HepG2 (cell line): ENCODE measurements around the gene NOTCH4. TPM values are rescaled to one million over a fixed set of nuclear protein-coding genes. Genes with fewer than 3 reads are reported as not detected.
A peak's percentile ranks its signal among the peaks of the same experiment; 100 is the strongest.

Experiments used
- AKAP8 ChIP-seq: sonication (generic); formaldehyde crosslinking; IDR thresholded peaks from 2 replicates; pipeline ENCODE4 v1.5.1; 2020; ENCODE audit warnings: mild to moderate bottlenecking, missing genetic modification reagents
- BHLHE40 ChIP-seq: IDR thresholded peaks from 2 replicates; pipeline ENCODE4 v1.6.1; 2011; ENCODE audit warnings: low read length, improper control_type of control experiment
- DBP ChIP-seq: sonication (generic); formaldehyde crosslinking; IDR thresholded peaks from 2 replicates; pipeline ENCODE4 v1.4.0; 2020; ENCODE audit warnings: missing genetic modification reagents; ENCODE audit errors: not compliant biosample characterization
- DZIP1 ChIP-seq: sonication (generic); formaldehyde crosslinking; IDR thresholded peaks from 2 replicates; pipeline ENCODE4 v1.5.0; 2020; ENCODE audit warnings: mild to moderate bottlenecking, missing genetic modification reagents
- ETV5 ChIP-seq: IDR thresholded peaks from 2 replicates; pipeline ENCODE4 v1.6.1; 2018; ENCODE audit warnings: missing biosample characterization, missing genetic modification reagents, inconsistent platforms, borderline replicate concordance
- FLYWCH1 ChIP-seq: sonication (generic); formaldehyde crosslinking; IDR thresholded peaks from 2 replicates; pipeline ENCODE4 v1.8.1; 2023; ENCODE audit warnings: mild to moderate bottlenecking, missing genetic modification reagents
- HBP1 ChIP-seq: IDR thresholded peaks from 2 replicates; pipeline ENCODE4 v1.6.1; 2016; ENCODE audit warnings: low read depth, control low read depth
- KMT2B ChIP-seq: IDR thresholded peaks from 2 replicates; pipeline ENCODE4 v1.6.1; 2016; ENCODE audit warnings: missing genetic modification reagents, missing compliant biosample characterization
- MEF2D ChIP-seq: sonication (generic); formaldehyde crosslinking; IDR thresholded peaks from 2 replicates; pipeline ENCODE4 v1.5.1; 2020; ENCODE audit warnings: mild to moderate bottlenecking, missing genetic modification reagents
- NFATC3 ChIP-seq: sonication (generic); formaldehyde crosslinking; IDR thresholded peaks from 2 replicates; pipeline ENCODE4 v1.5.1; 2020; ENCODE audit warnings: mild to moderate bottlenecking, missing genetic modification reagents
- NRL ChIP-seq: sonication (generic); formaldehyde crosslinking; IDR thresholded peaks from 2 replicates; pipeline ENCODE4 v1.5.0; 2020; ENCODE audit warnings: missing genetic modification reagents, mild to moderate bottlenecking, moderate library complexity, borderline replicate concordance
- RARG ChIP-seq: sonication (generic); formaldehyde crosslinking; IDR thresholded peaks from 2 replicates; pipeline ENCODE4 v1.4.0; 2020; ENCODE audit warnings: low read depth, mild to moderate bottlenecking, missing genetic modification reagents
- SMARCE1 ChIP-seq: fragments of 450-650 bp; IDR thresholded peaks from 2 replicates; pipeline ENCODE4 v1.6.1; 2017; ENCODE audit warnings: borderline replicate concordance
- TCF7 ChIP-seq: sonication (generic); IDR thresholded peaks from 2 replicates; pipeline ENCODE4 v1.6.1; 2016; ENCODE audit warnings: antibody characterized with exemption, low read depth
- TMF1 ChIP-seq: sonication (generic); formaldehyde crosslinking; IDR thresholded peaks from 2 replicates; pipeline ENCODE4 v1.8.1; 2022; ENCODE audit warnings: low read depth, missing genetic modification reagents
- U2AF1 ChIP-seq: fragments of 200-400 bp; formaldehyde crosslinking; optimal IDR thresholded peaks from 2 replicates; pipeline ENCODE3; 2017; ENCODE audit warnings: mild to moderate bottlenecking, low read depth, low read length
- ZGPAT ChIP-seq: IDR thresholded peaks from 2 replicates; pipeline ENCODE4 v1.6.1; 2016; ENCODE audit warnings: mild to moderate bottlenecking
- ZNF383 ChIP-seq: sonication (generic); formaldehyde crosslinking; IDR thresholded peaks from 2 replicates; pipeline ENCODE4 v1.4.0; 2020; ENCODE audit warnings: missing genetic modification reagents, mild to moderate bottlenecking, borderline replicate concordance
- ZNF629 ChIP-seq: sonication (generic); formaldehyde crosslinking; conservative IDR thresholded peaks from 2 replicates; pipeline ENCODE4 v1.5.0; 2020; ENCODE audit warnings: missing genetic modification reagents
- ZNF704 ChIP-seq: sonication (generic); formaldehyde crosslinking; IDR thresholded peaks from 2 replicates; pipeline ENCODE4 v1.8.1; 2023; ENCODE audit warnings: mild to moderate bottlenecking, inconsistent platforms, moderate library complexity, missing genetic modification reagents, borderline replicate concordance
- ZNF780A ChIP-seq: sonication (generic); formaldehyde crosslinking; IDR thresholded peaks from 2 replicates; pipeline ENCODE4 v1.8.0; 2022; ENCODE audit warnings: mild to moderate bottlenecking, missing genetic modification reagents, moderate library complexity
- ZSCAN30 ChIP-seq: sonication (generic); formaldehyde crosslinking; IDR thresholded peaks from 2 replicates; pipeline ENCODE4 v1.5.0; 2020; ENCODE audit warnings: mild to moderate bottlenecking, missing genetic modification reagents
- polyA plus RNA-seq, 8 experiments: library from polyadenylated mRNA; depleted of rRNA in 3 of 8; stranded (reverse) in 7 of 8; unstranded in 1 of 8; fragments of >200 nt; fragmentation: Illumina TruSeq in 4 of 8; extraction: Trizol in 4 of 8; gene quantifications; 2 replicates each; pipeline versions ENCODE4 v1.2.1 to v1.2.3, GENCODE V29; 2011 to 2016; ENCODE audit warnings: low read depth in 4 of 8, missing spikeins in 1 of 8, mixed read lengths in 1 of 8; ENCODE audit not compliant: insufficient read depth in 1 of 8
- total RNA-seq, 5 experiments: library from RNA; depleted of rRNA; stranded (reverse); fragments of >200 nt; fragmentation: Illumina TruSeq; extraction: Trizol; gene quantifications; 2 replicates each; pipeline ENCODE4 v1.2.3, GENCODE V29; 2016; ENCODE audit warnings: low read depth in 1 of 5

NOTCH4 gene
- total and polyA plus RNA-seq, 2 of the 13 experiments (the other 11 are each of a cell fraction or from before 2014, with no cell fraction given): 0.51 to 0.83 TPM

GRCh38 chr6:32195902-32196681 is 27.8 kb downstream of the NOTCH4 start (continued):
- TF ChIP-seq RARG (CRISPR knock-in tag): no peak; the same call in 1 of the 2 replicates
- no peak for TF ChIP-seq FLYWCH1 (CRISPR knock-in tag)
- no peak; the same call in 1 of the 2 replicates for TF ChIP-seq AKAP8 (CRISPR knock-in tag)
- peak; percentile 58 for TF ChIP-seq DBP
- peak; percentile 77 for TF ChIP-seq ETV5 (CRISPR knock-in tag)
- TF ChIP-seq U2AF1: no peak
- no peak for TF ChIP-seq ZNF780A (CRISPR knock-in tag)
- 0 out of 2 replicates have a peak, but pooled peaks have one; percentile 33 for TF ChIP-seq KMT2B (CRISPR knock-in tag)
- 0 out of 2 replicates have a peak, but pooled peaks have one; percentile 18 for TF ChIP-seq ZNF383 (CRISPR knock-in tag)
- TF ChIP-seq ZNF629: no peak
- 0 out of 2 replicates have a peak, but pooled peaks have one; percentile 91 for TF ChIP-seq NFATC3 (CRISPR knock-in tag)
- TF ChIP-seq HBP1 (CRISPR knock-in tag): peak; percentile 49; the same call in 1 of the 2 replicates
- no peak for TF ChIP-seq SMARCE1
- 0 out of 2 replicates have a peak, but pooled peaks have one; percentile 36 for TF ChIP-seq BHLHE40
- TF ChIP-seq MEF2D (CRISPR knock-in tag): peak; percentile 78; the same call in 1 of the 2 replicates
- TF ChIP-seq ZNF704: 0 out of 2 replicates have a peak, but pooled peaks have one; percentile 52
- peak; percentile 87; the same call in 1 of the 2 replicates for TF ChIP-seq DZIP1 (CRISPR knock-in tag)
- peak; percentile 96 for TF ChIP-seq NRL (CRISPR knock-in tag)
- TF ChIP-seq TCF7: no peak
- peak; percentile 56; the same call in 1 of the 2 replicates for TF ChIP-seq TMF1 (CRISPR knock-in tag)
- TF ChIP-seq ZGPAT: peak; percentile 92
- TF ChIP-seq ZSCAN30 (CRISPR knock-in tag): no peak
